DLD1 (cell line): ENCODE results near the gene FADS6.

Experiments
- in situ Hi-C: cut with HindIII; loops from 2 replicates; pipeline ENCODE4 v1.10.0; 2017; ENCODE audit warnings: low sequenced_read_pairs

The FADS6 gene

DNA sequence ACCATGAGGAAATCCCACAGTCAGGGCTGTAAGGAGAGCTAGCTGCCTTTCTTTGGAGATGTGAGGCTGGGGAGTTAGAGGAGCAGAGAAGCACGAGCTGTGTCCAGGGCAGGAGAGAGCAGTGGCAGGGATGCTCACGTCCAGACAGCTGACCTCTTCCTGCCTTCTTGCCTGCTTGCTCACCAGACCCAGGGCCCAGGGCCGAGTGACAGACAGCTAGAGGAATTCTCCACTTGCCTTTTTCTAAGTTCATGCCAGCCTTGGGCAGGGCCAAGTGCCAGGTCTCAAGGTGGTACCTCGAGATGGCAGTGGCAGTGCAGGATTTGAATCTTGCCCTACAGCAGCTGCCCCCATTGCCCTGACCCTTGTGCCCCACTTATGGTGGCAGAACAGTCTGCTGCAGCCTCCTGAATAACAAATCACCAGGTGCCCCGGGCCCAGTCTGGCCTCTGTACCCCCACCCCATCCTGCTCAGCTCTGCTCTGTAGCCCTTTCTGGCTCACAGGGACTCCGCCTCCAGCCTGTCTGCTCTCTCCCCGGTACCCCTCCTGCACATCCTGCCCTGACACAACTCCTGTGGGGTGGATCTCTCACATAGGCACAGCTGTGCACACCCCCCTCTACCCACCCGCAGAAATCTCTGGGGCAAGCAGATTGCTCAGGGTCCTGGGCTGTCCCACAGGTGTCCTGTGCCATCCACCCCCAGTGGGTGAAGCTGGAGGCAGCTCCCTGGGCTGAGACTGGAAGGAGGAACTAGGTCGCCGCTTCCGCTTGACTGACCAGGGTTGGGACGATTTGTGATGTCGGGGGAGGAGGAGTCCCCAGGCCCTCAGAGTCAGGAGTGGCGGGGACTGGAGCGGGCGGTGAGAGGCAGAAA, 59.7 kb downstream of the FADS6 start:
- in situ Hi-C loops, result no loop called here

DNA sequence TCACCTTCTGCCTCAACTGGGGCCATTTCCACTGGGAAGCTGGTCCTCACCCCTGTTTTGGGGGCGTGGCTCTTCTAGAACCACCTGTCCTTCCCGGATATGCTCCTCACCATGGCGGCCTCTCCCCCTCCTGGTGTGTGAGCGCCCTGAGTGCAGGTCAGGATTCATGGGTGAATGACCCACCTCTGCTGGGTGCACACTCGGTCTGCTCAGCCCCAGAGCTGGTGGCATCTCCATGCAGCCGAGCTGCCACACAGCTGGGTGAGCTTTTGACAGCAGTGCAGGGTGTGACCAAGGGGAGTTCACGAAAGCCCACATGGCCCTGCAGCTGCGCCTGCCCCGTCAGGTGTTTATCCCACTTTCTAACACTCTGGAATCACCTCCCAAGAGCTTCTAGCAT, 61.0 kb downstream of the FADS6 start:
- in situ Hi-C loops, result no loop called here

- in situ Hi-C loops, result no loop called here
These were observed 61.8 kb downstream of the FADS6 start for GRCh38 chr17:74831444-74832146.

GRCh38 chr17:74830861-74831260, 62.6 kb downstream of the FADS6 start:
- in situ Hi-C loops, result no loop called here

- in situ Hi-C loops, result no loop called here
These were observed 65.6 kb downstream of the FADS6 start for GRCh38 chr17:74827800-74828199.
